HG03575 (cell line): ENCODE measurements around the gene KCNE4.

Experiments used
- ATAC-seq: cut with Tn5 transposase; IDR thresholded peaks from one replicate; pipeline ENCODE4 v1.9.1; 2021; ENCODE audit not compliant: unreplicated experiment, insufficient number of reproducible peaks, low FRiP score; ENCODE audit errors: extremely low read depth

KCNE4 gene

GRCh38 chr2:223051693-223052289 lies at the start of gene KCNE4:
Gene KCNE4, plus strand, starts transcription at chr2:223052190. Its CDS starts 641 bp downstream, at chr2:223052831.
- ATAC-seq, result no peak

GRCh38 chr2:223003191-223003590 lies 48.8 kb upstream of the KCNE4 start:
- no peak for ATAC-seq

GRCh38 chr2:223005496-223005895 lies 46.5 kb upstream of the KCNE4 start:
- no peak for ATAC-seq

GRCh38 chr2:223007531-223007930 lies 44.5 kb upstream of the KCNE4 start:
- no peak for ATAC-seq

- no peak for ATAC-seq
These were observed 43.8 kb upstream of the KCNE4 start for GRCh38 chr2:223008162-223008561.

GRCh38 chr2:223008956-223009355 lies 43.0 kb upstream of the KCNE4 start:
- no peak for ATAC-seq

- no peak for ATAC-seq
These were observed 41.3 kb upstream of the KCNE4 start for GRCh38 chr2:223010641-223011040.

- no peak for ATAC-seq
These were observed 39.7 kb upstream of the KCNE4 start for GRCh38 chr2:223012291-223012690.

GRCh38 chr2:223019390-223019930 lies 32.5 kb upstream of the KCNE4 start:
- no peak for ATAC-seq

GRCh38 chr2:223019987-223020717 lies 31.8 kb upstream of the KCNE4 start:
- ATAC-seq, result no peak

GRCh38 chr2:223020971-223021675 lies 30.9 kb upstream of the KCNE4 start:
- ATAC-seq, result no peak

- no peak for ATAC-seq
These were observed 25.5 kb upstream of the KCNE4 start for GRCh38 chr2:223026357-223027110.

- no peak for ATAC-seq
These were observed 24.5 kb upstream of the KCNE4 start for GRCh38 chr2:223027442-223027841.

- ATAC-seq, result no peak
These were observed 22.7 kb upstream of the KCNE4 start for GRCh38 chr2:223029287-223029686.

GRCh38 chr2:223032187-223033142 lies 19.5 kb upstream of the KCNE4 start:
- ATAC-seq, result no peak

GRCh38 chr2:223034221-223034975 lies 17.6 kb upstream of the KCNE4 start:
- ATAC-seq, result no peak

- ATAC-seq, result no peak
These were observed 15.1 kb upstream of the KCNE4 start for GRCh38 chr2:223036790-223037444.
